ENCODE results near the gene EYA2. TPM values are rescaled to one million over a fixed set of nuclear protein-coding genes. Genes with fewer than 3 reads are reported as not detected.
"Not testable (repeated sequence)": the region's sequence is repeated elsewhere in the genome, so short reads cannot be mapped to it uniquely, and the experiment has no call there.

EYA2 gene
- total RNA-seq, 1 donor from 2014 or later: 9.0 TPM

DNA sequence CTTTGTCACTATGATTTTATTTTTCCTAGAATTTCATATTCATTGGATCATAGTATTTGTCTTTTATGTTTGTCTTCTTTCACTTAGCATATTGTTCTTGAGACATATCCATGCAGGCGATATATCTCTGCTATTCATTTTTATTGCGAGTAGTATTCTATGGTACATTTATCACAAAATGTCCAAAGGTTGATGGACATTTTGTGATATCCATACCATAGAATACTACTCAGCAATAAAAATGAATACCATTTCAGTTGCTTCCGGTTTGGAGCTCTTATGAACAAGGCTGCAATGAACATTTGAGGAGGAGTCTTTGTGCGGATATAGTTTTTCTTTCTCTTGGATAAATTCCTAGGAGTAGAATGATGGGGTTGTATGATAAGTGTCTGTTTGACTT is 28.8 kb upstream of the EYA2 start:
- no peaks in the 10 kb centered on the region for H3K4me1 Mint-ChIP-seq
- H3K9me3 Mint-ChIP-seq: peaks cover 49% of the 10 kb centered on the region
- H3K36me3 Mint-ChIP-seq: peaks cover 3% of the 10 kb centered on the region
- TF ChIP-seq, protein P1, sequence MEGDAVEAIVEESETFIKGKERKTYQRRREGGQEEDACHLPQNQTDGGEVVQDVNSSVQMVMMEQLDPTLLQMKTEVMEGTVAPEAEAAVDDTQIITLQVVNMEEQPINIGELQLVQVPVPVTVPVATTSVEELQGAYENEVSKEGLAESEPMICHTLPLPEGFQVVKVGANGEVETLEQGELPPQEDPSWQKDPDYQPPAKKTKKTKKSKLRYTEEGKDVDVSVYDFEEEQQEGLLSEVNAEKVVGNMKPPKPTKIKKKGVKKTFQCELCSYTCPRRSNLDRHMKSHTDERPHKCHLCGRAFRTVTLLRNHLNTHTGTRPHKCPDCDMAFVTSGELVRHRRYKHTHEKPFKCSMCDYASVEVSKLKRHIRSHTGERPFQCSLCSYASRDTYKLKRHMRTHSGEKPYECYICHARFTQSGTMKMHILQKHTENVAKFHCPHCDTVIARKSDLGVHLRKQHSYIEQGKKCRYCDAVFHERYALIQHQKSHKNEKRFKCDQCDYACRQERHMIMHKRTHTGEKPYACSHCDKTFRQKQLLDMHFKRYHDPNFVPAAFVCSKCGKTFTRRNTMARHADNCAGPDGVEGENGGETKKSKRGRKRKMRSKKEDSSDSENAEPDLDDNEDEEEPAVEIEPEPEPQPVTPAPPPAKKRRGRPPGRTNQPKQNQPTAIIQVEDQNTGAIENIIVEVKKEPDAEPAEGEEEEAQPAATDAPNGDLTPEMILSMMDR (IDR thresholded peaks at IDR 0.05; ENCODE audit: unreplicated experiment): no peak
- H3K27me3 Mint-ChIP-seq (ENCODE audit: low read depth): peaks cover 12% of the 10 kb centered on the region
- no peak overlapping the region for H3K4me3 Mint-ChIP-seq
- H3K27ac Mint-ChIP-seq: no peak overlapping the region
- no peak for DNase-seq (ENCODE audit: low spot score in 2 of 2, unreplicated experiment in 2 of 2)

DNA sequence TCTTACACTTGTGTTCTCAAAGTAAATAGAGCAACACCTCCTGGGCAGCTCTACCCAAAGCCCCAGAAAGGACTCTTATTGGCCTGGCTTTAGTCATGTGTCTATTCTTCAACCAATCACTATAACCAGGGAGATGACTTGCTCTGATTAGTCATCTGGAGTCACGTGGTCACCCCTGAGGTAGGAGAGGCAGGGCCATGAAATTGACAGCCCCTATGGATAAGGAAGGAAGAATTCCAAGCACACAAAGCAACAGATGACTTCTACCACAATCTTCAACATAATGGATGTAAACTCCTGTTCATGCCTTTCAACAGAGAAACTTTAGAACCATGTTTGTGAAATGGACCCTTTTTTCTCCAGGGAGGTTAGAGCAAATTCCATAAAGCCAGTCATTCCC is 24.6 kb upstream of the EYA2 start:
- no peak for DNase-seq (ENCODE audit: low spot score in 2 of 2, unreplicated experiment in 2 of 2)
- TF ChIP-seq, protein P1 (IDR thresholded peaks at IDR 0.05; ENCODE audit: unreplicated experiment): no peak

DNA sequence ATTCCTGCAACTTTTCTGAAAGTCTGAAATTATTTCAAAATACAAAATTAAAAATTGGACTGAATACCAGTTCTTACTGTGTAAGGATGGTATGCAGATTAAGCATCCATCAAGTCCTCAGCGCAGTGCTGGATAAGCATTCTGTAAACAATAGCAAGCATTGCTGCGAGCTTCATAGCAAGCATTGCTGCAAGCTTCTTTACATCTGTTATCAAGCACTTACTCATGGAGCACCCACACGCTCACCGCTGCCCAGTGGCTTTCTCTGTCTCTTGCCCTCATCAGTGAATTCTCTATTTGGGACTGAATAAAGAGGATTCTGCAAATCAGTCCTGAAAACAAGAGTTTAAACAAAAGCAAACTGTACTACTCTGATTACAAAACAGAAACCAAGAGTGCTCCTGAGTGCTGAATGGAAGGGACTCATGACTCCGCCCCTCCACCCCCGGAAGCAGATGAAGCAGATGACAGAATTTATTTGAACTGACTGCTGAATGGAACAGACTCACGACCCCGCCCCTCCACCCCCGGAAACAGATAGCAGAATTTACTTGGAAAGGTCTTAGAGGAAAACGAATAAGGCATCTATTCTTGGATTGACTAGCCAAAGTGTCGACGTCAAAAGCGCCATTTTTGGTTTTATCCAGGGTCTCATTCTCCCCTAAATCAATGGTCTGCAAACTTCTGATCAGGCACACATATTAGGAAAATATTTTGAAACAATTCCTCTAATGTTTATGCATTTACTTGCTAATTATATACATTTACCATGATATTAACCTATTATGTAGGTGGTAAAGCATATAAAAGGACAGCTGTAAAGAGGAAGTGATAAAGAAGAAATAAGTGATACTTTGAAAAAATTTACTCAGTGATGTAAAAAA is 22.1 kb upstream of the EYA2 start:
- H3K9me3 Mint-ChIP-seq: peaks cover 20% of the 10 kb centered on the region
- H3K27me3 Mint-ChIP-seq (ENCODE audit: low read depth): no peaks in the 10 kb centered on the region
- H3K4me1 Mint-ChIP-seq: no peaks in the 10 kb centered on the region
- no peak for DNase-seq (ENCODE audit: low spot score in 2 of 2, unreplicated experiment in 2 of 2)
- TF ChIP-seq, protein P1 (IDR thresholded peaks at IDR 0.05; ENCODE audit: unreplicated experiment): no peak
- H3K27ac Mint-ChIP-seq: no peak overlapping the region
- peaks cover 3% of the 10 kb centered on the region for H3K36me3 Mint-ChIP-seq
- H3K4me3 Mint-ChIP-seq: peak overlapping the region; percentile 39

More for the DNA sequence above, 24.6 kb upstream of the EYA2 start:
- Mint-ChIP-seq H3K4me1 (no peaks in the 10 kb centered on the region), H3K9me3 (peaks cover 21% of the 10 kb centered on the region), H3K27me3 (ENCODE audit: low read depth) (peaks cover 4% of the 10 kb centered on the region), H3K4me3 (no peak overlapping the region), H3K36me3 (peaks cover 3% of the 10 kb centered on the region), H3K27ac (no peak overlapping the region)

DNA sequence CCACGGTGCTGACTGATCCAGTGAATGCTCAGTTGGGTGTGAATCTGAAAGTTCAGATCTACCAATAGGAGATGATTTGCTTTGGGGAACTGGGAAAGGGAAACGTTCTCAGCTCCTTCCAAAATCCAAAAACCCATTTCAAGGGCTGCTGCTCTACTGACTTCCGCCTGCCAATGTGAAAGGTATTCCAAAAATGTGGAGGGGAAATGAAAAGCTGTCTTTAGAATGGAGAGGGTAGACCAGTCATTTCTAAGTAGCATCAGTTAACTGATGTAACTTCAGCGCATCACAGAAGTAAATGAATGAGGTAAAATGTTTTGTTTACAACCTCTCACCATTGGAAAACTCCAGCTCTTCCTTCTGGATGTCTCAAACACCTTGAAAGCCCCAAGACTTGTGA is 19.6 kb upstream of the EYA2 start:
- no peak overlapping the region for H3K27ac Mint-ChIP-seq
- H3K9me3 Mint-ChIP-seq: no peaks in the 10 kb centered on the region
- no peaks in the 10 kb centered on the region for H3K36me3 Mint-ChIP-seq
- H3K27me3 Mint-ChIP-seq (ENCODE audit: low read depth): no peaks in the 10 kb centered on the region
- H3K4me1 Mint-ChIP-seq: no peaks in the 10 kb centered on the region
- TF ChIP-seq, protein P1 (IDR thresholded peaks at IDR 0.05; ENCODE audit: unreplicated experiment): no peak
- no peak for DNase-seq (ENCODE audit: low spot score in 2 of 2, unreplicated experiment in 2 of 2)
- H3K4me3 Mint-ChIP-seq: no peak overlapping the region

DNA sequence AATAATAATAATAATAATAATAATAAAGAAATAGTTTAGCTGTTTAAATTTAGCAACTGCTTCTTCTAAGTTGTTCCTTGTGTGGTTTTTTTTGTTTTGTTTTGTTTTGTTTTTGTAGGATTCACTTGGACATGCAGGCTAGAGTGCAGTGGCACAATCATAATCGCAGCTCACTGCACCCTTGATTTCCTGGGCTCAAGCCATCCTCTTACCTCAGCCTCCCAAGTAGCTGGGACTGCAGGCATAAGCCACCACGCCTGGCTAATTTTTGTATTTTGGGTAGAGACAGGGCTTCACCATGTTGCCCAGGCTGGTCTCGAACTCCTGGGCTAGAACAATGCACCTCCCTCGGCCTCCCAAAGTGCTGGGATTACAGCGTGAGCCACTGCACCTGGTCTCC is 15.3 kb upstream of the EYA2 start:
- Mint-ChIP-seq H3K27me3 (ENCODE audit: low read depth) (peaks cover 6% of the 10 kb centered on the region), H3K27ac (no peak overlapping the region)

DNA sequence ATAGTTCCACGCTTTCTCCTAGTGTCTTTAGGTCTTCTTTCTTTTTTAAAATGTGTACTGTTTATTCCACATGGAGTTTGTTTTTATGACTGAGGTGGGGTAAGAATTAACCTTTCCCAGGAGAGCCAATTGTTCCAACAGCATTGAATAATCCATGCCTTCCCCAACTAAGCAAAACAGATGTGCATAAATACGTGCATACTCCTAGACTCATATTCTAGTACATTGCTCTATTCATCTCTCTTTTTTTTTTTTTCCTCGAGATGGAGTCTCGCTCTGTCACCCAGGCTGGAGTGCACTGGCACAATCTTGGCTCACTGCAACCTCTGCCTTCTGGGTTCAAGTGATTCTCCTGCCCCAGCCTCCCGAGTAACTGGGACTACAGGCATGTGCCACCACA is 14.7 kb upstream of the EYA2 start:
- H3K4me1 Mint-ChIP-seq: peaks cover 10% of the 10 kb centered on the region
- DNase-seq (ENCODE audit: low spot score in 2 of 2, unreplicated experiment in 2 of 2); H3K36me3 Mint-ChIP-seq; H3K9me3 Mint-ChIP-seq; H3K27ac Mint-ChIP-seq; H3K27me3 Mint-ChIP-seq (ENCODE audit: low read depth); H3K4me3 Mint-ChIP-seq: not testable (repeated sequence)

More for the DNA sequence above, 15.3 kb upstream of the EYA2 start:
- Mint-ChIP-seq H3K36me3 (no peaks in the 10 kb centered on the region), H3K4me3 (no peak overlapping the region), H3K4me1 (peaks cover 10% of the 10 kb centered on the region), H3K9me3 (no peaks in the 10 kb centered on the region)
- DNase-seq (ENCODE audit: low spot score in 2 of 2, unreplicated experiment in 2 of 2): no peak
- TF ChIP-seq, protein P1 (IDR thresholded peaks at IDR 0.05; ENCODE audit: unreplicated experiment): no peak
